Gastrocnemius medialis (tissue), 4 donors: ENCODE measurements around the gene ADSL.

Experiments used
- CTCF ChIP-seq, 5 experiments: fragments of 450-650 bp in 3 of 5; fragments of 200-600 bp in 2 of 5; sonication (generic) in 2 of 5; IDR thresholded peaks in 4 of 5; conservative IDR thresholded peaks in 1 of 5; 1 replicate in 4 of 5; 2 replicates in 1 of 5; pipeline ENCODE4 v1.5.1; 2016 to 2019; ENCODE audit warnings: antibody characterized with exemption in 5 of 5, mild to moderate bottlenecking in 3 of 5, moderate library complexity in 3 of 5
- POLR2A ChIP-seq, 2 donors: fragments of 450-650 bp; IDR thresholded peaks; one replicate each; pipeline ENCODE4 v1.6.1; 2017; ENCODE audit warnings: antibody characterized with exemption in 2 of 2, mild to moderate bottlenecking in 2 of 2, moderate library complexity in 2 of 2

- no peak for TF ChIP-seq CTCF (IDR thresholded peaks at IDR 0.05 in 4 of 5, conservative IDR thresholded peaks at IDR 0.05 in 1 of 5)
- TF ChIP-seq POLR2A (IDR thresholded peaks at IDR 0.05): no peak
Measured at GRCh38 chr22:40342521-40342920, 3.8 kb upstream of the ADSL start.
